ENCODE results near the gene SKAP2.

The SKAP2 gene

DNA sequence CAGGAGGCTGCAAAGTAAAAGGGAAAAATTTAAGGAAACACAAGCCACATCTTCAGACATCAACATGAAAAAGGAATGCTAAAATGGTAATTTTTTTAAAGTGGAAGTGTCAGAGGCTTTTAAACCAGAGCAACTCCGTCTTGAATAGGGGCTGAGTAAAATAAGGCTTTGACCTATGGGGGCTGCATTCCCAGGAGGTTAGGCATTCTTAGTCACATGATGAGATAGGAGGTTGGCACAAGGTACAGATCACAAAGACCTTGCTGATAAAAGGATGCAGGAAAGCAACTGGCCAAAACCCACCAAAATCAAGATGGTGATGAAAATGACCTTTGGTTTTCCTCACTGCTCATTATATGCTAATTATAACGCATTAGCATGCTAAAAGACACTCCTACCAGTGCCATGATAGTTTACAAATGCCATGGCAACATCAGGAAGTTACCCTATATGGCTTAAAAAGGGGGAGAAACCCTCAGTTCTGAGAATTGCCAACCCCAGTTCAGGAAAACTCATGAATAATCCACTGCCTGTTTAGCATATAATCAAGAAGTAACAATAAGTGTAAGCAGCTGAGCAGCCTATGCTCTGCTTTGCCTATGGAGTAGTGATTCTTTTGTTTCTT lies 128.3 kb downstream of the SKAP2 start:
- DNase-seq, result no peak

DNA sequence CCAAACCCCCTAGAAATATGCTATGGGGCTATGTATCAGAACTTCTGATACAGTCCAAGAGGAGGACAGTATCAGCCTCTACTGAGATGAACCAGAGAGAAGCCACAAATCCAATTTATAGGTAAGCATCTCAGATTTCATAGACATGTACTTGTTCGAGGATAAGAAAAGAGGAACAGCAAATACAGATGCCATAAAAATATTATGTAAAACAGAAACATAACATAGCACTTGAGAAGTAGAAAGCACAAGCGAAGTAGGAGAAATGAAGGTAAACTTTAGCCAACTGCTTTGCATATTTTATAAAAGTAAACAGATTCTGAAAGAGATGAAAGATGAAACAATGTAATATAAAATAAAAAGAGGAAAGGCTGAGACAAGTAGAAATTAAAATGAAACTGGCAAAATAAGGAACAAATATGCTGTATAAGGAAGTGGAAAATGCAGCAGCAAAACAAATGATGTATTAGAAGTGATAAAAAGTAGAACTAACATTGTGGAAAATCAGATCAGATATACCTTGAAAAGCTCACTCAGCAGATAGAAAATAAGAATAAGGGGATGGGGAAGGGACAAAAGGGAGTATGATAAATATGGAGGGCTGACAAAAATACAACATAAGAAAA lies 135.1 kb downstream of the SKAP2 start:
- peak; percentile 58 to 64 for DNase-seq

GRCh38 chr7:26726051-26726450 lies 138.3 kb downstream of the SKAP2 start:
- no peak for DNase-seq

DNA sequence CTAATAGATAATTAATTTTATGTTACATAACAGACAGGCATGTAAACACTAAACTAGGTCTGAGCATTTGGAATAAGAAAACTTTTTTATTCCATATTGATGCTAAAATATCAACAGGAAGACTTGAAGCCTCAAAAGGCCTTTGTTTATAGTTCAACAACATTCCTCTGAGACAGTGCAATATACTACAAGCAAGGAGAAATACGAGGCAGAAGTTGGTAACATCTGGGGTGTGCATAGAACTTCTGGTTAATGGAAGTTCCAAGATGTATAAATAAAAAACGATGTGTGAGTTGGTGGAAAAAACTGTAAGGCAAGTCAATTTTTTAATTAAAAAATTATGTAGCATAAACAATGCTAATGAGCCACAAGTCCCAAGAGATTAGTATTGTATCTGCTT lies 139.6 kb downstream of the SKAP2 start:
- DNase-seq, result no peak

DNA sequence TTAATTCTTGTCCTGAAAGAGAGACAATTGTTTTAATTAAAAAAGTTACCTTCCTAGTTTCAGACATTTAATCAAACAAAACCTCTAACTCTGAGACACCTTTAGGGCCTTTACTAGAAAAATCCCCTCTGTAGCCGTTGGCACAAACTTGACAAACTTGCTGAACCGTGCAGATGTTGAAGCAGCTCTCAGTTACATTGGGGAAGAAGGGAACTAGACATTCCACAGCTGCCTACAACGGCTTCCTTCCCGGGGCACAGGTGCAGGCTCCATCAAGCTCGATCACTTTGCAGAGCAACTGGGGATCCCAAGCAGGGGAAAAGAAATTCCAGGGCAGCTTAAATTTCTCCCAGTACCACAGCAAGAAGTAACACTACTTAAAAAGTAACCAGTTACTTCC lies 141.3 kb downstream of the SKAP2 start:
- DNase-seq, result peak; percentile 13 to 44

GRCh38 chr7:26721450-26721849 lies 142.9 kb downstream of the SKAP2 start:
- no peak for DNase-seq

DNA sequence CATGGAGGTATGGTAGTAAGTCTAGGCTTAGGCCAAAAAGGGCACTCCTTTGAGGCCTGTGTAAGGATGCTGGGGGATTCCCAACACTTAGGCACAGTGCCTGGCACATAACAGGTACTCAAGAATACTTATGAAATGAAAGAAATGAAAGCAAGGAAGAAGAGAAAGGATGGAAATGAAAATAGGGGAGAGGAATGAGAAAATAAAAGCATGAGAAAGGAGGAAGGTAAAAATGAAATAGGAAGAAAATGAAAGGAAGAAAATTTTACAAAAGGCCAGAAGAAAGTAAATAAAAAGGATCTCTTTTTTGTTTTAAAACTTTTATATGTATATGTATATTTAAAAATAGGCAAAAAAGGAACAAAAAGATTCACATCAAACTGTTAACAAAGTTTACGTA lies 146.3 kb downstream of the SKAP2 start:
- DNase-seq, result no peak

- DNase-seq, result no peak
Observed at GRCh38 chr7:26714438-26714837, 150.0 kb downstream of the SKAP2 start.

GRCh38 chr7:26714006-26714405 lies 150.4 kb downstream of the SKAP2 start:
- no peak for DNase-seq

GRCh38 chr7:26709210-26709990 lies 155.0 kb downstream of the SKAP2 start:
- DNase-seq, result no peak

GRCh38 chr7:26705567-26705966 lies 158.8 kb downstream of the SKAP2 start:
- DNase-seq, result no peak

DNA sequence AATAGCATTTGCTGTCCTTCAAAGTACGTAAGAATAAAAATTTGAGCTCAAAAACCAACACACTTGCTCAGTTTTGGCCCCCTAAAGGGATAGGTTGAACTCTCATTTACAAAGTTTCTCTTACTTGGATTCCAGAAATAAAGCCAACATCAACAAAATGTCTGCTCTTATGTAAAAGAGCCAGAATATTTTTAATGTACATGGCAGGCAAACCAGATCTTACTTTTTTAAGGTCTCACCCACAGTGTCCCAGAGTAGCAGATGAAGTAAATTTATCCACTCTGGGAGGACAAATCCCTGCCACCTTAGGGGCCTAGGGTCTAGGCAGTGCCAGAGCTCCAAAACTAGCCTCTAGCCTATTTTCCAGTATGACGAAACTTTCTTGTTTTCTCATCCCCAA lies 159.6 kb downstream of the SKAP2 start:
- DNase-seq, result no peak

DNA sequence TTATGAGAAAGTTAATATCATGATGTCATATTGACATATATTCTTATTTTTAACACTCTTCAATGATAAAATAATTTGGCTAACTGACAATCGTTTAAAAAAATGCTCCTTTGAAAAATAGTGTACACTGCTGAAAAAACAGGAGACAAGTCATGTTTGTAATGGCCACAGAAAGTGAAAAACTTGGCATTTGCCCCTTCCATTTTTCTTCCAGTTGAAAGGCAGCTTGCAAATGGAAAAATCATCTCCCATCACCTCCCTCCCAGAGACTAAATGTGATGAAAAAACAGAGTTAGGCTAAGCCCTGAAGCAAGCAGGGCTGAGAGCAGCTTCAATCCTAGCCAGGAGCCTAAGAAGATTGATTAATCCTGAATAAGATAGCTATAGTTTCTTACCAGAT lies 160.4 kb downstream of the SKAP2 start:
- DNase-seq, result no peak

- no peak for DNase-seq
Observed at GRCh38 chr7:26700893-26701292, 163.5 kb downstream of the SKAP2 start.

DNA sequence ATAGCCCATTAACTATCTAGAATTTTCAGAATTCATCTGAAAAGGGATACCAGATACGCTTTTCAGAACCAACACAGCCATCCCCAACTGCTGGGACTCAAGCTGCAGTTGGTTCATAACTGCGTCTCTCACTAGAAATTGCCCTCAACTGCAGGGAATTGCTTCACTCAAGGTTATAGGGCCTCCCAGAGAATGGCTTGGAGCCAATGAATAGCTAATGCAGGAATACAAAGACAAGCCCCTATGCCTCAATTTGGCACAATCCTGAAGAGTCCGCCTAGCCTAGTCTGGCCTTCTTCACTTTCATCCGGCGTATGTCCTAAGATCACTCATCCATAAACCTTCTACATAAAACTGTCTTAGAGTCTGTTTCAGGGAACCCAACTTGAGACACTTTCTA lies 164.0 kb downstream of the SKAP2 start:
- DNase-seq, result no peak

- DNase-seq, result no peak
Observed at GRCh38 chr7:26699766-26700165, 164.6 kb downstream of the SKAP2 start.

GRCh38 chr7:26698806-26699205 lies 165.6 kb downstream of the SKAP2 start:
- no peak for DNase-seq

DNA sequence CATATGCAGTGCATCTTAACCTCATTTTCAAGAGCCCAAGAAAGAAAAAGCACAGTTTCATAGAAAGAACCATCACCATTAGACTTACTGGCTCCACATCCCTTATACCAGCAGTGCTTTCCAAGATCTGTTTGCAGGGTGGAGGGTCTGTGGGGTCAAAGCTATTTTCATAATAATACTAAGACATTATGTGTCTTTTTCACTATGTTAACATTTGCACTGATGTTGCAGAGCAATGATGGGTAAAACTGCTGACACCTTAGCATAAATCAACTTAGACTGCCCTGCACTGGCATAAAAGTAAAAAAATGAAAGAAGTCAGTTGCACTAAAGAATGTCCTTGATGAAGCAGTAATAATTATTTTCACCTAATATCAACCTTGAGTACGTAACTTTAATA lies 166.2 kb downstream of the SKAP2 start:
- no peak for DNase-seq

DNA sequence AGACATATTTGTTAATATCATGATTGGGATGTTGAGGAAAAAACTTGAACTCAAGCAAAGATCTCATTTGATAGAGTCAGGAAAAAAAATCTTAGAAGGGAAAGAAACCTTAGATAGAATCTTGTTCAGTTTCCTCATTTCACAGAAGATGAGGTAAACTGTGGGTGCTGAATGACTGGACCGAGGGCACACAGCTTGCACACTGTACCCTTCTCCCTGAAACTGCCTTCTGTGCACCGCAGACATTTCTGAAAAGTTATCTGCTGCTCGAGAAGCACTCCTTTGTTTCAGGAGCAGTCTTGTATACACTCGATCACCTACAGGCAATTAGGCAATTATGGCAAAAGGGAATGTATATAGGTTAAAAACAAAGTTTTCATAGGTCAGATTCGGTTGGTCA lies 167.4 kb downstream of the SKAP2 start:
- no peak for DNase-seq

DNA sequence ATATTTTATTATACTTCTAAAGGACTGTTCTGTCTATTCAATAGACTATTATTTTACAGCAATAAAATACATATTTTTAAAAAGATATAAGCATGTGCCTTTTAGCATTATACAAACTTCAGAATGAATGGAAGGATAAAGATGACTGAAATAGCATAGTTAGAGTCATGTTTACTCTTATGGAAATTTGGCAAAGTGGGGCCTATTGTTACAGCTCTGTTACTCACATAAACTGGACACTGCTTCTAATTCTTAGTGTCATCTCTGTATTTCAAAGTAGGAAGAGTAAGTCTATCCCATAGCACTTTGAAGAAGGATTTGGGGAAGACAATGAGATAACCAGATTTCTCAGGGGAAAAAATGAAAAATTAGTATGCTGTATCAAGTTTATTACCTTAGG lies 168.2 kb downstream of the SKAP2 start:
- peak; percentile 36 to 80 for DNase-seq

- no peak for DNase-seq
Observed at GRCh38 chr7:26694713-26695112, 169.7 kb downstream of the SKAP2 start.

GRCh38 chr7:26694141-26694540 lies 170.2 kb downstream of the SKAP2 start:
- DNase-seq, result peak; percentile 90 to 91

DNA sequence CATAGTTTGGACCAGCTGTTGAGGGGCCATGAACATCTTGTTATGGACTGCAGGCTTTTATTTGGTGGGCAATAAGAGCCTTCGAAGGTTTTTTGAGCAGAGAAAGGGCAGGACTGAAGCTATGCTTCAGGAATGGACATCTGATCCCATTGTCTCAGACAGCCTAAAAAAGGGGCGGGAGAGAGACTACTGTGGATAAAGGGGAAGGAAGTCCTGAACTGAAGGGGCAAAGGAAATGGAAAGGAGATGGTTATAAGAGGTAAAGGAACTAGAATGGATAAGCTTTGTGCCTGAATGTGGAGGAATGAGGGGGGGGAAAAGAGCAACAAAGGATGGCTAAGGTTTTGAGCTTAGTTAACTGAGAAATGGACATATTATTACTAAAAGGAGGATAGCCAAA lies 172.5 kb downstream of the SKAP2 start:
- DNase-seq, result no peak

DNA sequence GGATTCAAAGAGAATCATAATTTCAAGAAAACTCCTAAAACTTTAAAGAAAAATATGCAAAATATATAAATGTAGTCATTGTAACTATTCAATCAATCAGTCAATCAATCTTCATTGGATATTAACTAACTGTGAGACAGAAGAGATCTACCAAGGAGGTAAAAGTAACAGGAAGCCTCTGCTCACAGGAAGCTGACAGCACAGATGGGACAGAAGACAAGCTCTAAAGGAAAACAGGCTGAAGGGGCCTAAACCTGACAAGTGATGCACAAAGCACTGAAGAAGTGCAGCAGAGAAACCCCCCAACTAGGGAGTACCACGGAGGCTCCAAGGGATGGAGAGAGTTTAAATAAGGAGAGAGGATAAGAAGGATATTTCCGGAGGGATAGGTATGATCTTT lies 173.0 kb downstream of the SKAP2 start:
- no peak for DNase-seq
